H1 (cell line): Measurements from ENCODE around the gene ZSWIM9. TPM values are rescaled to one million over a fixed set of nuclear protein-coding genes. Genes with fewer than 3 reads are reported as not detected.

Experiments used
- JUN ChIP-seq: IDR thresholded peaks from 2 replicates; pipeline ENCODE4 v1.6.1; 2011; ENCODE audit warnings: low read depth, mild to moderate bottlenecking, improper control_type of control experiment, low read length
- SIRT6 ChIP-seq: IDR thresholded peaks from one replicate; pipeline ENCODE4 v1.7.1; 2012; ENCODE audit warnings: low read length, inconsistent platforms
- polyA plus RNA-seq, 7 experiments: library from polyadenylated mRNA; depleted of rRNA in 3 of 7; stranded (reverse) in 5 of 7; unstranded in 2 of 7; fragments of >200 nt in 5 of 7; fragments of 200-250 nt in 2 of 7; gene quantifications; 1 replicate in 5 of 7; 2 replicates in 1 of 7; 4 replicates in 1 of 7; pipeline versions ENCODE4 v1.2.1 to v1.2.3, GENCODE V29; 2011 to 2013; ENCODE audit warnings: missing spikeins in 2 of 7, mixed read lengths in 2 of 7
- total RNA-seq: library from RNA; stranded (reverse); fragmentation: NEBNext Ultra II Directional; extraction: Animal tissue kit (Norgen Biotek cat#: 25700); gene quantifications from 2 replicates; pipeline ENCODE4 v1.2.1, GENCODE V29; 2021

The ZSWIM9 gene
- total and polyA plus RNA-seq, 2 of the 8 experiments (the other 6 are each of a cell fraction or from before 2014, with no cell fraction given), result 1.5 to 10.4 TPM

GRCh38 chr19:48122421-48122820 lies 48.1 kb upstream of the ZSWIM9 start (continued):
- TF ChIP-seq SIRT6, result no peak
- TF ChIP-seq JUN, result no peak
- TF ChIP-seq, all 59 proteins: peak for 0
